Lower leg skin (tissue), 4 donors: ENCODE data around the gene CCDC9. TPM values are rescaled to one million over a fixed set of nuclear protein-coding genes. Genes with fewer than 3 reads are reported as not detected.

Source experiments
- DNase-seq, 2 donors: peaks; one replicate each; pipeline ENCODE4 v3.0.0-alpha.2; 2019; ENCODE audit warnings: low spot score in 2 of 2
- H3K4me3 ChIP-seq: fragments of 200-600 bp; sonication (generic); 2 replicates; pipeline ENCODE4 v1.5.1; 2017; ENCODE audit warnings: mild to moderate bottlenecking, low read depth; ENCODE audit not compliant: poor library complexity, severe bottlenecking
- POLR2A ChIP-seq, 2 donors: fragments of 450-650 bp; IDR thresholded peaks; one replicate each; pipeline ENCODE4 v1.6.1; 2016 to 2017; ENCODE audit warnings: antibody characterized with exemption in 2 of 2, mild to moderate bottlenecking in 1 of 2, moderate library complexity in 1 of 2
- WGBS, 2 donors: methylation state at CpG; one replicate each; pipeline ENCODE4 v1.1.5; 2018; 5-methylcytosine and 5-hydroxymethylcytosine counted together
- intact Hi-C: fragments of 100-400 bp; cut with DNase I; formaldehyde crosslinking; loops from one replicate; pipeline ENCODE4 v1.15.0; 2023; ENCODE audit warnings: low total_unique reads
- total RNA-seq, 4 donors: library from RNA; depleted of rRNA; stranded (reverse); fragments of >200 nt; gene quantifications; one replicate each; pipeline ENCODE4 v1.1.0, GENCODE V29; 2016
- TF ChIP-seq, protein P1 (sequence below), 3 donors: fragments of 450-650 bp; IDR thresholded peaks; one replicate each; pipeline ENCODE4 v1.5.1; 2016; ENCODE audit warnings: antibody characterized with exemption in 3 of 3, mild to moderate bottlenecking in 3 of 3, moderate library complexity in 2 of 3

Gene CCDC9
- total RNA-seq, 4 donors from 2014 or later, result 26.4 to 46.6 (median 33.7) TPM

DNA sequence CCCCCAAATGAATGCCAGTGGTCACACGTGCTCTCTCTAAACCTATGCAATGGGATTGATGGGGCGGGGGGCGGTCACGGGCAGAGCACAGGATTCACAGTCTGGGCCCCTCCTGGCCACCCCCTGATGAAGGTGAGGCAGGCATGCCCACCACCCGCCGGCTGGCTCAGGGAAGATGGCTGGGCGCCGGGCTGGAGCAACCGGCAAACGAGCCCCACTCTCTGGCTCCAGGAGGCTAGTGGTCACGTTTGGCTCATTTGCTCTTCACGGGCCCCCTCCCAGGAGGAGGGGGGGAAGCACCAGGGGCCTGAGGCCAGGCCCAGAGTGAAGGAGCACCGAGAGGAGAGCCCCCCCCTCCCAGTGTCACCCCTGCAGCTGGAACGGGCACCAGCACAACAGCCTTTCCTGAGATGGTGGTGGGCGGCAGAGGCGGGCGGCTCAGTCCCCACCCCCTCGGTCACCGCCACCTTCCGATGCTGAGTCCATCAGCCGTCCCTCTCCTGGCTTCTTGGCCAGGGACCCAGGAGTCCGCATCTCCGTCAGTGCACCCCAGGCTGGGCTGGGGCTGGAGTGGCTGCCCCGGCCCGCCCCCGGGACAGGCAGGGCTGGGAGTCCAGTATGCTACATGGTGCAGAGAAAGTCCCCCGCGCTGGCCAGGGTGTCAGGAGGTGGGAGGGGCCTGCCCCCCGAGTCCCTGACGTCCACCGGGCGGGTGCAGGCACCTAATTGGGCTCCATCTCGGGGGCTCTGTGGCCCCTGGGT lies 35.1 kb upstream of the CCDC9 start:
- DNase-seq, result no peak
- no peak overlapping the region for H3K4me3 ChIP-seq
- WGBS, 2 donors, result 79 to 83% methylated on average over 16 to 21 of the region's 33 CpGs
- intact Hi-C loops, result no loop called here
- TF ChIP-seq, protein P1, sequence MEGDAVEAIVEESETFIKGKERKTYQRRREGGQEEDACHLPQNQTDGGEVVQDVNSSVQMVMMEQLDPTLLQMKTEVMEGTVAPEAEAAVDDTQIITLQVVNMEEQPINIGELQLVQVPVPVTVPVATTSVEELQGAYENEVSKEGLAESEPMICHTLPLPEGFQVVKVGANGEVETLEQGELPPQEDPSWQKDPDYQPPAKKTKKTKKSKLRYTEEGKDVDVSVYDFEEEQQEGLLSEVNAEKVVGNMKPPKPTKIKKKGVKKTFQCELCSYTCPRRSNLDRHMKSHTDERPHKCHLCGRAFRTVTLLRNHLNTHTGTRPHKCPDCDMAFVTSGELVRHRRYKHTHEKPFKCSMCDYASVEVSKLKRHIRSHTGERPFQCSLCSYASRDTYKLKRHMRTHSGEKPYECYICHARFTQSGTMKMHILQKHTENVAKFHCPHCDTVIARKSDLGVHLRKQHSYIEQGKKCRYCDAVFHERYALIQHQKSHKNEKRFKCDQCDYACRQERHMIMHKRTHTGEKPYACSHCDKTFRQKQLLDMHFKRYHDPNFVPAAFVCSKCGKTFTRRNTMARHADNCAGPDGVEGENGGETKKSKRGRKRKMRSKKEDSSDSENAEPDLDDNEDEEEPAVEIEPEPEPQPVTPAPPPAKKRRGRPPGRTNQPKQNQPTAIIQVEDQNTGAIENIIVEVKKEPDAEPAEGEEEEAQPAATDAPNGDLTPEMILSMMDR (IDR thresholded peaks at IDR 0.05), result no peak
- TF ChIP-seq POLR2A (IDR thresholded peaks at IDR 0.05), result no peak

- WGBS, 2 donors, result 91 to 95% methylated on average over 11 of the region's 11 CpGs
- intact Hi-C loops, result no loop called here
- DNase-seq, result no peak
- TF ChIP-seq, protein P1 (IDR thresholded peaks at IDR 0.05), result no peak
- TF ChIP-seq POLR2A (IDR thresholded peaks at IDR 0.05), result no peak
- H3K4me3 ChIP-seq, result no peak overlapping the region
Measured at GRCh38 chr19:47221890-47222289, 34.4 kb upstream of the CCDC9 start.

DNA sequence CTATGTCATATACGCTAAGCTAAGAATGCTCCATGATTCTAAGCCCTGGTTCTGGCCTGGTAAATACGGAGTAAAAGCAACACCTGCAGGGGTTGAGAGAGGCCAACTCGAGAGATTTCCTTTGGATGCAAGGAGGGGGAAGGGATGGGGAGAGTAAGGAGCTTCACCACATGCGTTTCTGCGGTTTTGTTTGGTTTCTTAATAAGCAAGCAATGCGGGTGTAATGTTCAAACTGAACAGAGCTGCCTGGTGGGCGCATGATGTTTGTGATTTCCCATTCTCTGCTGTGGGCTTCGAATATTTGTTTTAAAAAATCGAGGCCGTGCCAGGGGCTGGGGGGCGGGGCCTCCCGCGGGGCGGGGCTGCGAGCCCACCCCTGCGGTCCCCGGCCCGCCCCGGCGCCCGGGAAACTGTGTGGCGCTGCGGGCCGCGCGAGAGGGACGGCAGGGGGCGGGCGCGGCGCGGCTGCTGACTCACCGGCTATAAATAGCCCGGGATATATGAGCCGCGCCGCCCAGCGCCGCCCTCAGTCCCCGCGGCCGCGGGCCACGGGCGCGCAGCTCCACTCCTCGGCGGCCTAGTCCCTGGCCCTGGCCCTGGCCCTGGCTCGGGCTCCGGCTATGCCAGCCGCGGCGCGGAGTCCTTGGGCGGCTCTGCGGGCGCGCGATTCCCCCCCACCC lies 30.4 kb upstream of the CCDC9 start:
- peak overlapping the region; percentile 22 for H3K4me3 ChIP-seq
- intact Hi-C loops, result no loop called here
- 5 to 6% methylated on average over 34 to 43 of the region's 59 CpGs for WGBS, 2 donors
- peak in 1 of 2 donors; percentile 100 for TF ChIP-seq POLR2A (IDR thresholded peaks at IDR 0.05)
- TF ChIP-seq, protein P1 (IDR thresholded peaks at IDR 0.05), result no peak
- peak; percentile 80 to 98 for DNase-seq

DNA sequence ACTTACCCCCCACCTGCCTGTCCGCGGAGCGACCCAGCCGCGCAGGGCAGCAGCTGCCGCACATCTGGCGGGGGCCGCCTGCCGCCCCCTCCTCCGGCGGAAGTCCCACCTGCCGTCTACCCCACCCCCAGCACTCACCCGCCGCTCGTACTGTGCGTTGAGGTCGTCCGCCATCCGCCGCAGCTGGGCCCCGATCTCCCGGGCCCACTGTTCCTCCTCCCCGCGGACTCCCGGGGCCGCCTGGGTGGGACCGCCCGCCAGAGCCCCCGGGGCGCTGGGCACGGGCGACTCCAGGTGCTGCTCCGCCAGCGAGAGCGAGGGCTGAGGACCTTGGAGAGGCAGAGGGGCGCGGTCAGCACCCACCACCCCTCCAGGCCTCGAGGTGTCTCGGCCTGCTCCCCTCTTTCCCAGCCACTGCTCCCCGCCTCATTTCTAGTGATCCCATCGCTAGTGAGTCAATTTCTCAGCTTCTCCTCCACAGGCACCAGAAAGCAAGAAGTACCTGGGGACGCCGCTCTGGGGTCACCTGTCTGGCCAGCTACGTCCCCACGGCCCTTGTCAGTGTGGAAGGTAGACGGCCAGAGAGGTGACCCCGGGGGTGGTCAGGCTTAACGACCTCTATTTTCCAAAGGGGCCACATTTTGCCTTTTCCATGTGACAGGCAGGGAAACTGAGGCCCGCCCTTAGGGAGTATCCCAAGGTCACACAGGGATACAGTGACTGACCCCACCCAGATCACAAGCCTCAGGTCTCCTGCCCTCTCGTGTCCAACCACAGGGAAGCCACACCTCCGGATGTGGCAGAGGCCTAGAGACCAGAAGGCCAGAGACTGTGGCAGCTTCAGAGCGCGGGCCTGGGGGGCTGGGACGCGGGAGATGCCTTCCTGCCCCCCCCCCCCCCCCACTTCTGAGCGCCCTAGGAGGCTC lies 29.6 kb upstream of the CCDC9 start:
- intact Hi-C loops, result no loop called here
- peak; percentile 93 to 97 for DNase-seq
- 2 to 5% methylated on average over 36 to 39 of the region's 56 CpGs for WGBS, 2 donors
- TF ChIP-seq POLR2A (IDR thresholded peaks at IDR 0.05), result no peak
- TF ChIP-seq, protein P1 (IDR thresholded peaks at IDR 0.05), result no peak
- H3K4me3 ChIP-seq, result peak overlapping the region; percentile 30

GRCh38 chr19:47227352-47228167 lies 28.8 kb upstream of the CCDC9 start:
- TF ChIP-seq, protein P1 (IDR thresholded peaks at IDR 0.05), result no peak
- no peak for TF ChIP-seq POLR2A (IDR thresholded peaks at IDR 0.05)
- 2% methylated on average over 26 to 27 of the region's 27 CpGs for WGBS, 2 donors
- intact Hi-C loops, result no loop called here
- DNase-seq, result peak; percentile 92 to 98
- H3K4me3 ChIP-seq, result peak overlapping the region; percentile 30
